MCF 10A (cell line): Measurements from ENCODE around the gene SHISA6. TPM values are rescaled to one million over a fixed set of nuclear protein-coding genes. Genes with fewer than 3 reads are reported as not detected.
"Not testable (repeated sequence)": the region's sequence is repeated elsewhere in the genome, so short reads cannot be mapped to it uniquely, and the experiment has no call there.

Experiments
- BruUV-seq: library from RNA; stranded (reverse); fragments of 400-500 nt; replicated peaks from 2 replicates; lab custom pipeline; 2021; lab: Mats Ljungman, UMichigan
- CTCF ChIA-PET: fragments of 300-600 bp; sonication (Branson Sonifier 250); formaldehyde crosslinking; extraction: SDS; loops from one replicate; lab custom pipeline; 2021; ENCODE audit warnings: antibody characterized with exemption, inconsistent platforms; lab: Yijun Ruan, JAX
- POLR2A ChIA-PET: fragments of 300-600, 350-650 bp; sonication (Branson Sonifier 250); formaldehyde crosslinking; extraction: SDS; loops from one replicate; lab custom pipeline; 2020; ENCODE audit warnings: antibody characterized with exemption, inconsistent platforms; lab: Yijun Ruan, JAX
- DNase-seq: peaks from one replicate; pipeline ENCODE4 v3.0.0-alpha.2; 2018; ENCODE audit not compliant: unreplicated experiment
- H3K27ac Mint-ChIP-seq: one replicate; pipeline ENCODE4 v1.8.0; 2022; ENCODE audit warnings: mild to moderate bottlenecking, low read depth, mixed read lengths; ENCODE audit not compliant: unreplicated experiment
- H3K27me3 Mint-ChIP-seq: one replicate; pipeline ENCODE4 v1.8.0; 2022; ENCODE audit warnings: mixed read lengths; ENCODE audit not compliant: insufficient read depth, unreplicated experiment
- H3K36me3 Mint-ChIP-seq: one replicate; pipeline ENCODE4 v1.8.0; 2022; ENCODE audit warnings: mild to moderate bottlenecking, moderate library complexity, mixed read lengths; ENCODE audit not compliant: insufficient read depth, unreplicated experiment
- H3K4me1 Mint-ChIP-seq: one replicate; pipeline ENCODE4 v1.8.0; 2022; ENCODE audit warnings: mixed read lengths; ENCODE audit not compliant: insufficient read depth, unreplicated experiment
- H3K4me3 Mint-ChIP-seq: one replicate; pipeline ENCODE4 v1.8.0; 2022; ENCODE audit warnings: mild to moderate bottlenecking, moderate library complexity, mixed read lengths; ENCODE audit not compliant: unreplicated experiment
- H3K9me3 Mint-ChIP-seq: one replicate; pipeline ENCODE4 v1.8.0; 2022; ENCODE audit warnings: mixed read lengths; ENCODE audit not compliant: unreplicated experiment
- intact Hi-C: fragments of 100-400 bp; cut with micrococcal nuclease; formaldehyde crosslinking; loops from 2 replicates; pipeline ENCODE4 v1.14.1; 2022
- total RNA-seq: library from RNA; stranded (reverse); gene quantifications from 2 replicates; pipeline ENCODE4 v1.2.3, GENCODE V29; 2022
- TF ChIP-seq, protein P1 (sequence below): fragments of 200-600 bp; IDR thresholded peaks from one replicate; pipeline ENCODE4 v1.8.0; 2022; ENCODE audit warnings: antibody characterized with exemption, mild to moderate bottlenecking; ENCODE audit not compliant: unreplicated experiment

SHISA6 gene
- total RNA-seq, 1 experiment from 2014 or later: not detected

- TF ChIP-seq, protein P1, sequence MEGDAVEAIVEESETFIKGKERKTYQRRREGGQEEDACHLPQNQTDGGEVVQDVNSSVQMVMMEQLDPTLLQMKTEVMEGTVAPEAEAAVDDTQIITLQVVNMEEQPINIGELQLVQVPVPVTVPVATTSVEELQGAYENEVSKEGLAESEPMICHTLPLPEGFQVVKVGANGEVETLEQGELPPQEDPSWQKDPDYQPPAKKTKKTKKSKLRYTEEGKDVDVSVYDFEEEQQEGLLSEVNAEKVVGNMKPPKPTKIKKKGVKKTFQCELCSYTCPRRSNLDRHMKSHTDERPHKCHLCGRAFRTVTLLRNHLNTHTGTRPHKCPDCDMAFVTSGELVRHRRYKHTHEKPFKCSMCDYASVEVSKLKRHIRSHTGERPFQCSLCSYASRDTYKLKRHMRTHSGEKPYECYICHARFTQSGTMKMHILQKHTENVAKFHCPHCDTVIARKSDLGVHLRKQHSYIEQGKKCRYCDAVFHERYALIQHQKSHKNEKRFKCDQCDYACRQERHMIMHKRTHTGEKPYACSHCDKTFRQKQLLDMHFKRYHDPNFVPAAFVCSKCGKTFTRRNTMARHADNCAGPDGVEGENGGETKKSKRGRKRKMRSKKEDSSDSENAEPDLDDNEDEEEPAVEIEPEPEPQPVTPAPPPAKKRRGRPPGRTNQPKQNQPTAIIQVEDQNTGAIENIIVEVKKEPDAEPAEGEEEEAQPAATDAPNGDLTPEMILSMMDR: no peak
- intact Hi-C loops: loop anchor here (5.0 kb wide), 1 partner anchor 421 kb away; no protein-coding TSS in a partner anchor
- Mint-ChIP-seq H3K27ac (no peak overlapping the region), H3K27me3 (peaks cover 22% of the 10 kb centered on the region), H3K9me3 (peaks cover 10% of the 10 kb centered on the region), H3K36me3 (peaks cover 6% of the 10 kb centered on the region), H3K4me3 (no peak overlapping the region), H3K4me1 (no peaks in the 10 kb centered on the region)
- ChIA-PET POLR2A (no interaction called here), CTCF (no interaction called here)
- DNase-seq: no peak
- BruUV-seq: no TSS peak
Observed at GRCh38 chr17:11298401-11298800, 57.4 kb downstream of the SHISA6 start.

DNA sequence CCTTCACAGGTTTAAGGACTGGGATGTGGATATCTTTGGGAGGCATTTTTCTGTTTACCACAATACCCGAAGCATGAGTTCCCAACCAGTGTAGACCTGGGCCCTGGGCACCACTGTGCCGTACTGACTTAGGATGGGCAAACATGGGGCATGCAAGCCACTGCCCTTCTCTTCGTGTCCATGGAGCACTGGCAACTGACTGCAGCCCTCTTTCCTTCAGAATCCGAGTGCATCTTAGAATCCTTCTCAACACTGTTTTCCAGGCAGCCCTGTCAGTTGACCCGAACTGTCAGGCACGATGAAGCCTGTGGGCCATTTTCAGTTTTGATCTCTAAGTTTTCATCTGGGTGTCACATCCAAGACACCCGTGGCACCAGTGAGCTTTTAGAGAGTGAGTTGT is 59.2 kb downstream of the SHISA6 start:
- TF ChIP-seq, protein P1: no peak
- intact Hi-C loops: no loop called here
- ChIA-PET POLR2A (no interaction called here), CTCF (no interaction called here)
- Mint-ChIP-seq H3K9me3 (peaks cover 10% of the 10 kb centered on the region), H3K27me3 (peaks cover 22% of the 10 kb centered on the region), H3K36me3 (peaks cover 6% of the 10 kb centered on the region), H3K27ac (no peak overlapping the region), H3K4me1 (no peaks in the 10 kb centered on the region), H3K4me3 (no peak overlapping the region)
- DNase-seq: no peak
- no TSS peak for BruUV-seq

DNA sequence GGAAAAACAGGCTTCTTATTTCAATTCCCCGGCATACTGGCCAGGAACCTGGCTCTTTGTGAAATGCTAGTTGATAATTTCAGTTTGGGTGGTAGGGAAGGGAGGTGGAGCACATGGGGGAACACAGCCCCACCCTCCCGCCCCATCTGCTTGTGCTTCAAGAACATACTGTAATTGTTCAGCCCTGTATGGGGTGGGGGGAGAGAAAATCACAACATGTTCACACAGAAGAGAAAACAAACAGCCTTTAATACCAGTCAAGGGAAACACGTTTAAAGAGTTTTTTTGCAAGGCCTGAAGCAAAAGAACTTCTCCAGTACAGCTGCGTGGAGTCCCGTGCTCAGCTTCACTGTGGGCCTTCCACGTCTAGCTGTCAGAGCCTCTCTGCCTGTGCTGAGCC is 59.7 kb downstream of the SHISA6 start:
- CTCF ChIA-PET: no interaction called here
- peaks cover 10% of the 10 kb centered on the region for H3K9me3 Mint-ChIP-seq
- peaks cover 18% of the 10 kb centered on the region for H3K27me3 Mint-ChIP-seq
- DNase-seq: no peak
- no TSS peak for BruUV-seq
- H3K36me3 Mint-ChIP-seq: peaks cover 6% of the 10 kb centered on the region
- TF ChIP-seq, protein P1: no peak
- H3K27ac Mint-ChIP-seq: no peak overlapping the region
- no peak overlapping the region for H3K4me3 Mint-ChIP-seq
- POLR2A ChIA-PET: no interaction called here
- intact Hi-C loops: no loop called here
- no peaks in the 10 kb centered on the region for H3K4me1 Mint-ChIP-seq

DNA sequence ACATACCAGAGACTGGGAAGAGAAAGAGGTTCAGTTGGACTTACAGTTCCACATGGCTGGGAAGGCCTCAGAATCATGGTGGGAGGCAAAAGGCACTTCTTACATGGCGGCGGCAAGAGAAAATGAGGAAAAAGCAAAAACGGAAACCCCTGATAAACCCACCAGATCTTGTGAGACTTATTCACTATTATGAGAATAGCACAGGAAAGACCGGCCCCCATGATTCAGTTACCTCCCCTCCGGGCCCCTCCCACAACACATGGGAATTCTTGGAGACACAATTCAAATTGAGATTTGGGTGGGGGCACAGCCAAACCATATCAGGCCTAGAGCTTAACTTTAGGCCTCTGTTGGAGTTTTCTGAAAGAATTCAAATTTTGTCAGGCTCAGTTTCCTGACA is 60.9 kb downstream of the SHISA6 start:
- POLR2A ChIA-PET, H3K27ac Mint-ChIP-seq, H3K27me3 Mint-ChIP-seq, CTCF ChIA-PET, DNase-seq, BruUV-seq, H3K4me3 Mint-ChIP-seq, H3K4me1 Mint-ChIP-seq, H3K36me3 Mint-ChIP-seq, H3K9me3 Mint-ChIP-seq, intact Hi-C loops: not testable (repeated sequence)
